ENCODE measurements around the gene LMAN1L.
A peak's percentile ranks its signal among the peaks of the same experiment; 100 is the strongest.

LMAN1L gene

GRCh38 chr15:74817370-74817737, 4.7 kb downstream of the LMAN1L start:
- no peak for DNase-seq

GRCh38 chr15:74820056-74820455, 7.4 kb downstream of the LMAN1L start:
- DNase-seq, result no peak

- no peak for DNase-seq
These were observed 8.6 kb downstream of the LMAN1L start for GRCh38 chr15:74821091-74821789.

- no peak for DNase-seq
These were observed 9.1 kb downstream of the LMAN1L start for GRCh38 chr15:74821790-74822158.

- no peak for DNase-seq
These were observed 9.6 kb downstream of the LMAN1L start for GRCh38 chr15:74822233-74822632.

GRCh38 chr15:74823324-74823723, 10.7 kb downstream of the LMAN1L start:
- no peak for DNase-seq

- DNase-seq, result no peak
These were observed 12.3 kb downstream of the LMAN1L start for GRCh38 chr15:74824976-74825375.

GRCh38 chr15:74825866-74826265, 13.2 kb downstream of the LMAN1L start:
- no peak for DNase-seq

GRCh38 chr15:74826364-74826819, 13.8 kb downstream of the LMAN1L start, which contains the start of gene CPLX3:
Gene CPLX3, plus strand, starts transcription at chr15:74826627. Its CDS starts 77 bp downstream, at chr15:74826704.
- peak; percentile 49 for DNase-seq

- DNase-seq, result no peak
These were observed 14.3 kb downstream of the LMAN1L start for GRCh38 chr15:74826921-74827320.

GRCh38 chr15:74827614-74828013, 15.0 kb downstream of the LMAN1L start:
- DNase-seq, result no peak

GRCh38 chr15:74828835-74829234, 16.2 kb downstream of the LMAN1L start:
- DNase-seq, result no peak

GRCh38 chr15:74829486-74829885, 16.9 kb downstream of the LMAN1L start:
- DNase-seq, result no peak

- DNase-seq, result no peak
These were observed 17.4 kb downstream of the LMAN1L start for GRCh38 chr15:74829991-74830390.

- no peak for DNase-seq
These were observed 18.2 kb downstream of the LMAN1L start for GRCh38 chr15:74830868-74831267.

GRCh38 chr15:74831813-74832495, 19.3 kb downstream of the LMAN1L start:
- no peak for DNase-seq

GRCh38 chr15:74832826-74833225, 20.2 kb downstream of the LMAN1L start:
- DNase-seq, result no peak

- DNase-seq, result no peak
These were observed 20.9 kb downstream of the LMAN1L start for GRCh38 chr15:74833376-74834107.

GRCh38 chr15:74835312-74835823, 22.7 kb downstream of the LMAN1L start:
- peak; percentile 40 for DNase-seq

- DNase-seq, result no peak
These were observed 24.2 kb downstream of the LMAN1L start for GRCh38 chr15:74836846-74837245.

- DNase-seq, result no peak
These were observed 25.0 kb downstream of the LMAN1L start for GRCh38 chr15:74837482-74838136.

GRCh38 chr15:74838137-74838516, 25.5 kb downstream of the LMAN1L start:
- no peak for DNase-seq

Measured in activated CD4-positive, alpha-beta T cell treated with anti-CD3 and anti-CD28 coated beads, Interleukin-2, amount 50 U/mL, for 1 hour (primary cell).